Peyer's patch (tissue), 4 donors: ENCODE results near the gene ECHS1.

Source experiments
- CTCF ChIP-seq, 6 experiments: fragments of 450-650 bp in 4 of 6; fragments of 200-600 bp in 2 of 6; sonication (generic) in 1 of 6; IDR thresholded peaks; one replicate each; pipeline ENCODE4 v1.5.1; 2017 to 2019; ENCODE audit warnings: antibody characterized with exemption in 6 of 6, mild to moderate bottlenecking in 3 of 6, moderate library complexity in 1 of 6
- POLR2A ChIP-seq, 2 donors: fragments of 450-650 bp; IDR thresholded peaks; one replicate each; pipeline ENCODE4 v1.5.1; 2017; ENCODE audit warnings: antibody characterized with exemption in 2 of 2, mild to moderate bottlenecking in 2 of 2, moderate library complexity in 2 of 2

DNA sequence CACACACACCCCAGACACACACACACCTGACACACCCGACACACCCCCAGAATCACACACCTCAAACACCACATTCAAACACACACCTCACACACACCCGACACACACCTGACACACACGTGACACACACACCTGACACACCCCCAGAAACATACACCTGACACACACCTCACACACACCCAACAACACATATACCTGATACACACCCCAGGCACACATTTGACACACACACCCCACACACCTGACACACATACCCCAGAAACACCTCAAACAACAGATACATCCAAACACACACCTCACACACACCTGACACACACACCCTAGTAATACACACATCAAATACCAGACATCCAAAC, 35.8 kb downstream of the ECHS1 start:
- TF ChIP-seq CTCF (IDR thresholded peaks at IDR 0.05) (no peak), POLR2A (IDR thresholded peaks at IDR 0.05) (no peak)
